NCI-H1417 (cell line): ENCODE data around the gene SND1.

Experiments used
- DNase-seq, 3 experiments: peaks; one replicate each; lab custom pipeline; 2025; lab: John Stamatoyannopoulos, UW

SND1 gene

GRCh38 chr7:128071376-128071775, 419.4 kb downstream of the SND1 start:
- DNase-seq: no peak

- no peak for DNase-seq
Observed at GRCh38 chr7:128071801-128072200, 419.8 kb downstream of the SND1 start.

- peak in 1 of 3 experiments; percentile 22 for DNase-seq
Observed at GRCh38 chr7:128073671-128074310, 421.8 kb downstream of the SND1 start.

- no peak for DNase-seq
Observed at GRCh38 chr7:128074336-128074735, 422.3 kb downstream of the SND1 start.

- no peak for DNase-seq
Observed at GRCh38 chr7:128074736-128075135, 422.7 kb downstream of the SND1 start.

- peak in 2 of 3 experiments; percentile 58 to 75 for DNase-seq
Observed at GRCh38 chr7:128075242-128076095, 423.5 kb downstream of the SND1 start.

GRCh38 chr7:128076196-128076795, 424.3 kb downstream of the SND1 start:
- DNase-seq: peak in 2 of 3 experiments; percentile 58 to 75

GRCh38 chr7:128076796-128077271, 424.8 kb downstream of the SND1 start:
- DNase-seq: peak in 2 of 3 experiments; percentile 58 to 76

- DNase-seq: no peak
Observed at GRCh38 chr7:128078309-128078708, 426.3 kb downstream of the SND1 start.

- no peak for DNase-seq
Observed at GRCh38 chr7:128080169-128080568, 428.2 kb downstream of the SND1 start.

GRCh38 chr7:128081351-128081750, 429.4 kb downstream of the SND1 start:
- no peak for DNase-seq

- DNase-seq: no peak
Observed at GRCh38 chr7:128081808-128082207, 429.8 kb downstream of the SND1 start.

- no peak for DNase-seq
Observed at GRCh38 chr7:128082431-128082830, 430.4 kb downstream of the SND1 start.

GRCh38 chr7:128084896-128085608, 433.1 kb downstream of the SND1 start:
- peak in 2 of 3 experiments; percentile 85 to 96 for DNase-seq

GRCh38 chr7:128090492-128090891, 438.5 kb downstream of the SND1 start:
- DNase-seq: no peak

- no peak for DNase-seq
Observed at GRCh38 chr7:128091106-128091505, 439.1 kb downstream of the SND1 start.

GRCh38 chr7:128092221-128092620, 440.2 kb downstream of the SND1 start:
- no peak for DNase-seq

GRCh38 chr7:128093614-128094570, 441.9 kb downstream of the SND1 start:
- DNase-seq: no peak

GRCh38 chr7:128094686-128095085, 442.7 kb downstream of the SND1 start:
- no peak for DNase-seq

GRCh38 chr7:128097211-128097731, 445.3 kb downstream of the SND1 start:
- no peak for DNase-seq

GRCh38 chr7:128098629-128099028, 446.6 kb downstream of the SND1 start:
- no peak for DNase-seq
